Panc1 (cell line): Measurements from ENCODE around the gene UBE2J2.

Experiments used
- CTCF ChIP-seq: fragments of 450-650 bp; IDR thresholded peaks from 2 replicates; pipeline ENCODE4 v1.5.1; 2017; ENCODE audit warnings: mild to moderate bottlenecking
- POLR2AphosphoS5 ChIP-seq: IDR thresholded peaks from 2 replicates; pipeline ENCODE4 v1.6.1; 2012; ENCODE audit warnings: mild to moderate bottlenecking, low read depth, low read length, moderate library complexity
- REST ChIP-seq, 2 experiments: IDR thresholded peaks; 2 replicates each; pipeline ENCODE4 v1.6.1; 2011 to 2012; ENCODE audit warnings: low read depth in 2 of 2, control low read depth in 1 of 2, low read length in 1 of 2, mild to moderate bottlenecking in 1 of 2, moderate library complexity in 1 of 2; ENCODE audit not compliant: insufficient read depth in 1 of 2

GRCh38 chr1:1259540-1259939, 14.1 kb downstream of the UBE2J2 start:
- TF ChIP-seq CTCF (no peak), POLR2AphosphoS5 (no peak), REST (IDR thresholded peaks at IDR 0.05; ENCODE audit: insufficient read depth in 1 of 2, low read depth in 2 of 2, low read length in 1 of 2) (no peak)
